ENCODE results near the gene DCXR. TPM values are rescaled to one million over a fixed set of nuclear protein-coding genes. Genes with fewer than 3 reads are reported as not detected.

Gene DCXR
- total RNA-seq, 1 donor from 2014 or later: 49.9 TPM

DNA sequence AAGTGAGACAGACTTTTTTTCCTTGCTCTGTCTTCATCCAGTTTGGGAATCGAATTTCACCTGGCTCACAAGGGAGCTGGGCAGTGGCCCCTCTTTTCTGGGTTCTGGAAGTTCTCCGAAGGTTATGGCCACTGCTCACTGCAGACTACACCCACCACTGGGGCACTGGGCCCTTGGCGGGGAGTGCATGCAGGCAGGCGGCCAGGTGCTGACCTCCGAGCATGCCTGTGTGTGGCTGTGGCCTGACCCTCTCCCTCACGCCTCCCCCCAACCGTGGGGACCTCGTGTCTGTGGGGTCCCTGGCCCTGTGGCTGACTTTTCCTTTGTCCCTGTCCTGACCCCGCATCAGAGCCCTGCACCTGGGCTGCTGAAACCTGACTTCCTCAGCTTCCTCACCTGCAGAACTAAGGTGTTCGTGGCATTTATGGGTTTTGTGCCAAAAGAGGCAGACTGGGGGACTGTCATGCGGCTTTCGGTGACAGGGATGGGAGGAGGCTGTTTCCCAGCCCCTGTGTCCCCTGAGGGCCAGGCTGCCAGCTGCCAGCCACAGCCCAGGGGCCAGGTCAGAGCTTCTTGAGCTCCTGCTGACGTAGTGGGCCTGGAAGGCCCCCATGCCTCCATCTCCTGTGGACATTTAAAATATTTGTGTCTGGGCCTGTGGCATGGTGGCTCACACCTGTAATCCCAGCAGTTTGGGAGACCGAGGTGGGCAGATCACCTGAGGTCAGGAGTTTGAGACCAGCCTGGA lies 38.6 kb downstream of the DCXR start:
- H2AFZ ChIP-seq (ENCODE audit: low read depth, low read length): no peak overlapping the region
- FAIRE-seq (no peak), DNase-seq (ENCODE audit: low read depth) (no peak)
- no peak overlapping the region for H3K27ac Mint-ChIP-seq (ENCODE audit: unreplicated experiment)
- no peak overlapping the region for H3K4me2 ChIP-seq (ENCODE audit: low read length)
- H3K27me3 Mint-ChIP-seq (ENCODE audit: low read depth, unreplicated experiment): no peaks in the 10 kb centered on the region
- H3K36me3 ChIP-seq (ENCODE audit: insufficient read depth, low read length): no peaks in the 10 kb centered on the region
- no peak overlapping the region for H3K4me3 Mint-ChIP-seq (ENCODE audit: unreplicated experiment)
- H3K9me3 ChIP-seq (ENCODE audit: insufficient read depth, low read depth, low read length): no peaks in the 10 kb centered on the region
- H3K9ac ChIP-seq (ENCODE audit: low read length): no peak overlapping the region
- H3K36me3 Mint-ChIP-seq (ENCODE audit: low read depth, unreplicated experiment): peaks cover 3% of the 10 kb centered on the region
- peaks cover 13% of the 10 kb centered on the region for H3K4me1 Mint-ChIP-seq (ENCODE audit: low read depth, unreplicated experiment)
- no peak for TF ChIP-seq EZH2 (IDR thresholded peaks at IDR 0.05; ENCODE audit: insufficient read depth, low read length)
- TF ChIP-seq, protein P1, sequence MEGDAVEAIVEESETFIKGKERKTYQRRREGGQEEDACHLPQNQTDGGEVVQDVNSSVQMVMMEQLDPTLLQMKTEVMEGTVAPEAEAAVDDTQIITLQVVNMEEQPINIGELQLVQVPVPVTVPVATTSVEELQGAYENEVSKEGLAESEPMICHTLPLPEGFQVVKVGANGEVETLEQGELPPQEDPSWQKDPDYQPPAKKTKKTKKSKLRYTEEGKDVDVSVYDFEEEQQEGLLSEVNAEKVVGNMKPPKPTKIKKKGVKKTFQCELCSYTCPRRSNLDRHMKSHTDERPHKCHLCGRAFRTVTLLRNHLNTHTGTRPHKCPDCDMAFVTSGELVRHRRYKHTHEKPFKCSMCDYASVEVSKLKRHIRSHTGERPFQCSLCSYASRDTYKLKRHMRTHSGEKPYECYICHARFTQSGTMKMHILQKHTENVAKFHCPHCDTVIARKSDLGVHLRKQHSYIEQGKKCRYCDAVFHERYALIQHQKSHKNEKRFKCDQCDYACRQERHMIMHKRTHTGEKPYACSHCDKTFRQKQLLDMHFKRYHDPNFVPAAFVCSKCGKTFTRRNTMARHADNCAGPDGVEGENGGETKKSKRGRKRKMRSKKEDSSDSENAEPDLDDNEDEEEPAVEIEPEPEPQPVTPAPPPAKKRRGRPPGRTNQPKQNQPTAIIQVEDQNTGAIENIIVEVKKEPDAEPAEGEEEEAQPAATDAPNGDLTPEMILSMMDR (IDR thresholded peaks at IDR 0.05; ENCODE audit: insufficient read depth, low read depth, low read length): no peak
- peaks cover 30% of the 10 kb centered on the region for H4K20me1 ChIP-seq (ENCODE audit: insufficient read depth, low read length)
- H3K9me3 Mint-ChIP-seq (ENCODE audit: unreplicated experiment): no peaks in the 10 kb centered on the region
- H3K27ac ChIP-seq (ENCODE audit: low read depth, low read length): no peak overlapping the region
- H3K4me1 ChIP-seq (ENCODE audit: insufficient read depth, low read length): peaks cover 16% of the 10 kb centered on the region
- no peak overlapping the region for H3K4me3 ChIP-seq (ENCODE audit: insufficient read depth, low read depth, low read length)
- no peaks in the 10 kb centered on the region for H3K27me3 ChIP-seq (ENCODE audit: insufficient read depth, low read length)
- no peaks in the 10 kb centered on the region for H3K79me2 ChIP-seq (ENCODE audit: insufficient read depth, low read length)

DNA sequence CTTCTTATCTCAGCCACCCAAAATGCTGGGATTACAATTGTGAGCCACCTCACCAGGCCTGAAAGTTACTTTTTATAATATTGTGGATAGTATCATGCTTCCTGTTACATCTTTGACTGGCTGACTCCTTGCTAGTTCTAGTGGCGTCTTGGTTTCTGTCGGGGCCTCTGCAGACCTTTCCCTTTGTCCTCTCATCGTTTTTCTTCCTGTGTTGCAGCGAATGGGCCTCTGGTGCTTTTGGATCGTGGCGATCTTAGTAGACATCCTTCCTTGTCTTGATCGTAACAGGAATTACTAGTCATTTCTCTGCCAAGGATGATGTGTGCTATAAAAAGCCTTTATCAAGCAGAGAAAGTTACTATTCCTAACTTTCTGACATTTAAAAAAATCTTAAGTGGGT lies 39.3 kb downstream of the DCXR start:
- Histone ChIP-seq H3K9ac (ENCODE audit: low read length) (no peak overlapping the region), H3K79me2 (ENCODE audit: insufficient read depth, low read length) (no peaks in the 10 kb centered on the region), H3K36me3 (ENCODE audit: insufficient read depth, low read length) (no peaks in the 10 kb centered on the region), H2AFZ (ENCODE audit: low read depth, low read length) (no peak overlapping the region), H3K4me1 (ENCODE audit: insufficient read depth, low read length) (peaks cover 12% of the 10 kb centered on the region), H3K4me2 (ENCODE audit: low read length) (no peak overlapping the region), H4K20me1 (ENCODE audit: insufficient read depth, low read length) (peaks cover 36% of the 10 kb centered on the region), H3K4me3 (ENCODE audit: insufficient read depth, low read depth, low read length) (no peak overlapping the region), H3K27me3 (ENCODE audit: insufficient read depth, low read length) (no peaks in the 10 kb centered on the region), H3K27ac (ENCODE audit: low read depth, low read length) (no peak overlapping the region), H3K9me3 (ENCODE audit: insufficient read depth, low read depth, low read length) (no peaks in the 10 kb centered on the region)
- no peaks in the 10 kb centered on the region for H3K27me3 Mint-ChIP-seq (ENCODE audit: low read depth, unreplicated experiment)
- H3K9me3 Mint-ChIP-seq (ENCODE audit: unreplicated experiment): no peaks in the 10 kb centered on the region
- H3K4me1 Mint-ChIP-seq (ENCODE audit: low read depth, unreplicated experiment): peaks cover 8% of the 10 kb centered on the region
- H3K36me3 Mint-ChIP-seq (ENCODE audit: low read depth, unreplicated experiment): peaks cover 3% of the 10 kb centered on the region
- DNase-seq (ENCODE audit: low read depth) (no peak), FAIRE-seq (no peak)
- TF ChIP-seq EZH2 (IDR thresholded peaks at IDR 0.05; ENCODE audit: insufficient read depth, low read length): no peak
- TF ChIP-seq, protein P1 (IDR thresholded peaks at IDR 0.05; ENCODE audit: insufficient read depth, low read depth, low read length): no peak
- H3K27ac Mint-ChIP-seq (ENCODE audit: unreplicated experiment): no peak overlapping the region
- H3K4me3 Mint-ChIP-seq (ENCODE audit: unreplicated experiment): no peak overlapping the region

DNA sequence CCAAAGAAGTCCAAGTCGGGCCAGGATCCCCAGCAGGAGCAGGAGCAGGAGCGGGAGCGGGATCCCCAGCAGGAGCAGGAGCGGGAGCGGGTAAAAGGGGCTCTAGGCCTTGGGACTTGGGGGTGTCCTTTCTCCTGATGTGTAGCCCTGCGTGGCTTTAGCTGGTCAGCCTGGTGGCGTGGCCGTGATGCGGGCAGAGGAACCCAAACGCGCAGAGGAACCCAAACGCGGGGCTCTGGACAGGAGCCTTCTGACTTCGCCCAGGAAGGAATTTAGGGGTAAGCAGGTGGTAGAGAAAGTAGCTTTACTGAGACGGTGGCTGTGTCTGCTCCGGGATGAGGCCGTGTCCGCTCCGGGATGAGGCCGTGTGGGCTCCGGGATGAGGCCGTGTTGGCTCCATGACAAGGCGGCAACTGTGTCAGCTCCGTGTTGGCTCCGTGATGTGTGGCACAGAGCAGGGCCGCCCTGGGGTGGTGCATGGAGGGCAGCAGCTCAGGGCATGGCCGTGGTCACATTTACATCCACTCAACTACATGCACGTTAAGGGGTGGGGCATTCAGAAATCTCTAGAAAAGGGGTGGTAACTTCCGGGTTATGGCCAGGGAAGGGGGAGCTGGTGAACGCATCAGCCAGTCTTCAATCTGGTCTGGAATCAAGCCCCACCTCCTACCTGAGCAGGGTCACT lies 40.6 kb downstream of the DCXR start:
- Histone ChIP-seq H3K4me3 (ENCODE audit: insufficient read depth, low read depth, low read length) (no peak overlapping the region), H3K4me1 (ENCODE audit: insufficient read depth, low read length) (peaks cover 10% of the 10 kb centered on the region), H3K4me2 (ENCODE audit: low read length) (no peak overlapping the region), H3K27ac (ENCODE audit: low read depth, low read length) (no peak overlapping the region), H3K36me3 (ENCODE audit: insufficient read depth, low read length) (no peaks in the 10 kb centered on the region), H2AFZ (ENCODE audit: low read depth, low read length) (no peak overlapping the region), H3K79me2 (ENCODE audit: insufficient read depth, low read length) (peaks cover 6% of the 10 kb centered on the region), H3K9ac (ENCODE audit: low read length) (no peak overlapping the region), H4K20me1 (ENCODE audit: insufficient read depth, low read length) (peaks cover 48% of the 10 kb centered on the region), H3K9me3 (ENCODE audit: insufficient read depth, low read depth, low read length) (no peaks in the 10 kb centered on the region), H3K27me3 (ENCODE audit: insufficient read depth, low read length) (no peaks in the 10 kb centered on the region)
- no peak overlapping the region for H3K4me3 Mint-ChIP-seq (ENCODE audit: unreplicated experiment)
- no peak for FAIRE-seq
- H3K4me1 Mint-ChIP-seq (ENCODE audit: low read depth, unreplicated experiment): peaks cover 3% of the 10 kb centered on the region
- H3K9me3 Mint-ChIP-seq (ENCODE audit: unreplicated experiment): no peaks in the 10 kb centered on the region
- TF ChIP-seq, protein P1 (IDR thresholded peaks at IDR 0.05; ENCODE audit: insufficient read depth, low read depth, low read length): no peak
- no peak for TF ChIP-seq EZH2 (IDR thresholded peaks at IDR 0.05; ENCODE audit: insufficient read depth, low read length)
- no peaks in the 10 kb centered on the region for H3K27me3 Mint-ChIP-seq (ENCODE audit: low read depth, unreplicated experiment)
- no peak for DNase-seq (ENCODE audit: low read depth)
- peaks cover 3% of the 10 kb centered on the region for H3K36me3 Mint-ChIP-seq (ENCODE audit: low read depth, unreplicated experiment)
- no peak overlapping the region for H3K27ac Mint-ChIP-seq (ENCODE audit: unreplicated experiment)

Data from astrocyte (in vitro differentiated cells and primary cell).